Activated CD4-positive, CD25-positive, alpha-beta regulatory T cell (primary cell): ENCODE results near the gene DDHD1.
"Not testable (repeated sequence)": the region's sequence is repeated elsewhere in the genome, so short reads cannot be mapped to it uniquely, and the experiment has no call there.

Experiments
- DNase-seq, 4 experiments: peaks; one replicate each; lab custom pipeline; 2025; lab: John Stamatoyannopoulos, UW

Gene DDHD1

DNA sequence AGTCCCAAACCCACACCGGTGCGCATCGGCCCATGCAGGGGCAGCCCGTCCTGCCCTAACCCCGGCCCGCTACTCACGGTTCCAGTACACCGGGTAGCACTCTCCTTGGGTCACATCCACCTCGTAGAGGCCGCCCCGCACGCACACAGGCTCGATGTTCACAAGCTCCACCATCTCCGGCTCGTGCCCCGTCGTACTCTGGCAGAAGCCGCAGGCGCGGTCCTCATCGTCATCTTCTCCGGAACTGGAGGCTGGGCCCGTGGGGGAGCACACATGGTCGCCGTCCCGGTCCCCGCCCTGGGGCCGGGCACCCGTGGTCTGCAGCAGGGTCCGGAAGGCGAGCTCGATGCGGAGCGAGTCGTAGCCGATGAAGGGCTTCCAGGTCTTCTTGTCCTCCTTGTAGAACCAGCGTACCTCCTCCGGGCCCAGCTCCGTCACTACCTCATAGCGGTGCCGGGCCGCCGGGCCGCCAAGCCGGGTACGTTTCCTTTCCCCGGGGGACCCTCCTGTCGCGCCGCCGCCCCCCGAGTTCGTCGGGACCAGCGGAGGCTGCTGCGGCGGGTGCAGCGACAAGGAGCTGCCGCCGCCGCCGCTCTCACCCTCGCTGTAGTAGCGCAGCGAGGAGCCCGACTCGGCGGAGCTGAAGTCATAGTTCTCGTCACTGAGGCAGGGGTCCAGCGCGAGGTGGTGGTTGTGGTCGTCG is 788 bp downstream of the DDHD1 start:
- DNase-seq: peak; percentile 31 to 57 (median 45)

DNA sequence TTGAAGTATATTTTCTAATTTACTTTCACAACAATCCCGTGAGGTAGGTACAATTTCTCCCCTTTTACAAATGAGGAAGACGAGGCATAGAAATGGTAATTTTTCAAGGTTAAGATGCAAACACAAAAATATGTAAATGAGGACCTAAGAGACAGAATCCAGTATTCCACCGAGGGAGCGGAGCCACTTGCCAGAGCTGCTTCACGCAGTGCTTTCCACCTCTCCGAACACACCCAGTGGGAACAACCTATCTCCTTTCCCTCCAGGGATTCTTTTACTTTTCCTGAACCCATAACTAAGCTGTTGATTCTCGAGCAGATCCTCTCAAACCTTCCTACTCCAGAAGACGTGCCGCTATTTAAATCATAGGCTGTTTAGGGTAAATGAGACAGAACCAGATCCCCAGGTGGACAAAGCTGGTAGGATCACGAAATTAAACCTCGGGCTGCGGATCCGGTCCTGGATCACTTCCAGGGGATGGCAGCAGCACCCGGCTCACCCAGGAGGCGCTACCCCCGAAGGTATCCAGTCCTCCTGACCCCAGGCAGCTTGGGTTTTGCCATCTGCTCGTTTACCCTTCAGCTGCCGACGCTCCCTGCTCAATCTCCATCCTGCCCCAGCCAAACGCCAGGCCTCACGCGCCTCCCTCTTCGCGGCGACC is 1.5 kb downstream of the DDHD1 start:
- DNase-seq: peak in 2 of 4 experiments; percentile 6 to 16

DNA sequence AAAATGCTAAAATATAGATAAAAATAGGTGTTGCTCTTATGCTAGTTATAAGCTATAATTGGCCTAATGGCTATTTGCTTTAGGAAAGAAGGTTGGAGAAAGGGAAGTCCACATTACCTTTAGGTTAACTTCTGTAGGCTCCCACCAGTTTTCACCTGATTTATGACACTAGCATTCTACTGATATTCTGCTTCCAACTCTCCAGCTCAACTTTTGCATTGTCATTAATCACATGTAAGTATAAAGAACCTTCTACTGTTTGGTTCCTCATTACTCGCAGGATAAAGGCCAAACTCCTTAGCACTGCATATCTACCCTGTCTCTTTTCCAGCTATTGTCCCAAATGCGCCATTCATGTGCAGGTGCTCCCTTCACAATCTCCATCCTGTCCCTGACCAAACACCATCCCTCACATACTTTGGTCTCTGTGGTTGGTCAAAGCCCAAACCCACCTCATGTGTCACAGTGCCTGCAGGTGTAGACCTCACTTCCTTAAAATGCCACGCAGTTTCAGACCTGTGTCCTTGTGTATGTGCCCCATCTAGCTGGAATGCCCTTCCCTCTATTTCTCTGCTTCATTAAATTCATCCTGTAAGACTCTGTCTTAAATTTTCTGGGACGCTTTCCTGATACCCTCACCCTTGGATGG is 3.3 kb downstream of the DDHD1 start:
- DNase-seq: no peak

DNA sequence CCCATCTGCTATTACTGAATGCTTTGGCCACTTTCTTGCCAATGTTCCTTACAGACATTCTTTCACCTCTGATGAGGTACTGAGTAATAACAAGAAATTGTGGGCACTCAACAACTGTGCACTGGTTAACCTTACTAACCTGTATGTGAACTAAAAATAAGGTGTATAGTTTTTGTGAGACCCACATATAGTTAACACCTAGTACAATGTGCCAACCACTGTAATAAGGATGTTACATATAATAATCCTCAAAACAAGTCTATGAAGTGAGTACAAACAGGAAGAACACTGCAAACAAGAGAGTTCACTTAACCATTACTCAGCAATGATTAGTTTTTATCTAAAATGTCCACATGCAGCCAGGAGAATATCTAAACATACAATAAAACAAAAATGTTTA is 4.5 kb downstream of the DDHD1 start:
- no peak for DNase-seq

DNA sequence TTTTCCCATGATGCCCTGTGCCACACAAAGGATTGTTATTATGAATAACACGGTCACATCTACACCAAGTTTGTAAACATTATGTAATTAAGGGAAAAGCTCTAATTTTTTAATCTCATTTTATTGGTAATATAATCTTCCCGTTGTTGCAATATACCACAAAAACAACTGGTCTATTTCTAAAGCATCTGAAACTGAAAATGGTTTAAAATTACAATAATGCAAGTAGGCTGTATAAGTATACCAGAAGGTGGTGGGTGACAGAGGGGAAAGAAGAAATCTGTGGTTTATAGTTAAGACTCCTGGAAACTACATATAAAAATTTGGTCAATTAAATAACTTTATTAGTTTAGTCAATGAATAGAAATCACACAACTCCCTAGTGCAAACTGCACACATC is 5.2 kb downstream of the DDHD1 start:
- DNase-seq: no peak

DNA sequence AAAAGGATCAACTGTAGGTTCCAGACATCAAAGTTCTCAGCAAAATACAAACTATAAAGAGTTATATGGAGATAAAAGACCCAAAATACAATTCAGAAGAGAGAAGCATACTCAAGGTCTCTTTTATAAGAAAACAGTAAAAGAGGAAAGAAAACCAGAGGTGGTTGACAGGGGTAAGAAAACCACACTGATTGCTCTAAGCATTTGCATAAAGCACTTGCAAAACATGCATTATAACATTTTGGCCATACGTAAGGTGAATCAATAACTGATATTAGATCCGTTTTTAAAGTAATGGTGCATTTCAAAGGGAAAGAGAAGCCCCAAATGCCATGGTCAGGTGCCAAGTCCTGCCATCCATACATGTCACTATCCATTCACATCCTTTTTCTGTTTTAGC is 5.9 kb downstream of the DDHD1 start:
- DNase-seq: no peak

DNA sequence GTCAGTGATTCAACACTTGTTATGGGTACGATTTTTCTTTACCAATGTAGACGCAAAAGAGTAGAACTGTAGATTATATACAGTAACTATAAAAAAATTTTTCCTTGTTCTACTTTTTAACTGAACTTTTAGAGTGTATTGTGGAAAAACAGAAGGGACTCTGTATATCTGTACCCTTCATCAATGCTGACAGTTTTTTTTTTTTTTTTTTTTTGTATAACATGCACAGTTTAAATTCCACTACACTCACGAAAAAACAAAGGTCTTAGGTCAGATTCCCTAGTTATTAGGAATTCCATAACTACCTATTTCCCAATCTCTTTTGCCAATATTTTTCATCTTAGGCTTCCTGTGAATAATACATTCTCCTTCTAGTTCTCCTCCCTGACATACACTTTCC is 6.4 kb downstream of the DDHD1 start:
- DNase-seq: no peak

DNA sequence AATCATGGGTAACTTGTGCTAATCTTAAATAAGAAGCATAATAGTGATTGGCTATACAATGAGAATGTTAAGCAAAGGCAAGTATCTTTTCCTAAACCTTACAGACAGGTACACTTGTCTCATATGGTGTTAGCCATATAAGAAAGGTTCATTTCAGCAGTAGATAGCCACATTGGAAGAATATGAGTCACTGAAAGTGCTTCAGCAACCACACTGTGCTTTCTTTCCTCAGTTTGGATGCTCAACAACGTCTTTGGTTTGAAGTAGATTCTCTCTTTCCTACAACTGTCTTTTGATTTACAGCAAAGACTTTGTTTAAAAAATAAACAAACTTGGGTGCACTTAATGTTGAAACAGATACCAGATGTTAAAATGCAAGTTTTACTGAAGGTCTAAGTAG is 8.9 kb downstream of the DDHD1 start:
- no peak for DNase-seq

DNA sequence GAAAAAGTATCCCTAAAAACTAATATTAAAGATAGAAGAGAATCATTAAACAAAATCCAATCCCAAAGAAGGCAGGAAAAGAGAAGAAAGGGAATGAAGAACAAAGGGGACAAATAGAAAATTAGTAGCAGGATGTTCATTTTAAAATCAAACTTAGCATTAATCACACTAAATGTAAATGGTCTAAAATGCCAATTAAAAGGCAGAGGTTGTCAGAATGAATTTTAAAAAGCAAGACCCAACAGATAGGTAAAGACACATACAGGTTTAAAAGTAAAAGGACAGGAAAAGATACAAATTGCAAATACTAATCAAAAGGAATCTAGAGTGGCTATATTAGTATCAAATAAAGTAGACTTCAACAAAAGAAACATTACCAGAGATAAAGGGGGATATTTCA is 12.5 kb downstream of the DDHD1 start:
- DNase-seq: no peak

DNA sequence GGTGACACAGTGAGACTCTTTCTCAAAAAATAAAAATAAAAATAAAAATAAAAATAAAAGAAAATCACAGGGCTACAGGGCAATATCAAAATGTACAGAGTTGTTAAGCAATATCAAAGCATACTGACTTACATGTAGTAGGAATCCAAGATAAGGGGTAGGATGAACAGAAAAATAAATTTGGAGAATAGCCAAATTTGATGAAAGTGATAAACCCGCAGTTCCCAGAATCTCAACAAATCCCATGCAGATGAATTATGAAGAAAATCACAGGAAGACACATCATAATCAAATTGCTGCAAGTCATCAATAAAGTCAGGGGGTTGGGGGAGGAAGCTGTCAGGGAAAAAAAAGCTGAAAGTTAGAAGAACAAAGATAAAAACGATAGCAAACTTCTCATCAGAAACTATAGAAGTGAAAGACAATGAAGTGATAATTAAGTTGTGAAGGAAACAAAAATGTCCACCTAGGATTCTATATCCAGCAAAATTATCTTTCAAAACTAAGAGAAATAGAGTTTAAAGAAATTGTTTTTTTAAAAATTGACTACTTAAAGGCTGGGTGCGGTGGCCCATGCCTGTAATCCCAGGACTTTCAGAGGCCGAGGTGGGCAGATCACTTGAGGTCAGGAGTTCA is 15.4 kb downstream of the DDHD1 start:
- no peak for DNase-seq

DNA sequence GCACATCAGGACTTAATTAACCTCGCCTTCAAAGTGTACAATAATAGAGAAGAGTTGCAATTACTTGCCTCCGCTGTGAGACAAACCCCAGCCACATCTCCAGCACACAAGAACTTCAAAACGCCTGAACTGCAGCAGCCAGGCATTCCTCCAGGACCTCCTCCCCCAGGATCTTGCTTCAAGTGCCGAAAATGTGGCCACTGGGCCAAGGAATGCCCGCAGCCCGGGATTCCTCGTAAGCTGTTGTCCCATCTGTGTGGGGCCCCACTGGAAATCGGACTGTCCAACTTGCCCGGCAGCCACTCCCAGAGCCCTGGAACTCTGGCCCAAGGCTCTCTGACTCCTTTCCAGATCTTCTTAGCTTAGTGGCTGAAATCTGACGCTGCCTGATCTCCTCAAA is 22.6 kb downstream of the DDHD1 start:
- not testable (repeated sequence) for DNase-seq

DNA sequence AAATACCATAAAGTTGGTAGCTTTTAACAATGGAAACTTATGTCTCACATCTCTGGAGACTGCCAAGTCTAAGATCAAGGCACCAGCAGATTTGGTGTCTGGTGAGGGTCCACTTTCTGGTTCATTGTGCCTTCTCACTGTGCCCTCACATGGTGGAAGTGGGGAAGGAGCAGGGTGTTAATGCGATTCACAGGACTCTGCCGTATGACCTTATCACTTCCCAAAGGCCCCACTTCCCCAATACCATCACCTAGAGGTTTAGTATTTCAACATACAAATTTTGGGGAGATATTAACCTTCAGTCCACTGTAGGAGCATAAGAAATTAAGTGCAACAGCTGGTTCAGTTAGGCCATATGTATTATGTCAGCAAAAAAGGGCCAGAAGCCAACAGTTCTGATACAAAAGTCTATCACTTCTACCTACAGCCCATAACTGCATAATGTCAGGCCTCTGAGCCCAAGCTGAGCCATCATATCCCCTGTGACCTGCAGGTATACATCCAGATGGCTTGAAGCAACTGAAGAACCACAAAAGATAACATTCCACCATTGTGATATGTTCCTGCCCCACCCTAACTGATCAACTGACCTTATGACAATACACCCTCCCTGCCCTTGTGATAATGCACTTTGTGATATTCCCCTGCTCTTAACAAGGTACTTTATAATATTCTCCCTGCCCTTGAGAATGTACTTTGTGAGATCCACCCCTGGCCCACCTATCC is 24.7 kb downstream of the DDHD1 start:
- no peak for DNase-seq

DNA sequence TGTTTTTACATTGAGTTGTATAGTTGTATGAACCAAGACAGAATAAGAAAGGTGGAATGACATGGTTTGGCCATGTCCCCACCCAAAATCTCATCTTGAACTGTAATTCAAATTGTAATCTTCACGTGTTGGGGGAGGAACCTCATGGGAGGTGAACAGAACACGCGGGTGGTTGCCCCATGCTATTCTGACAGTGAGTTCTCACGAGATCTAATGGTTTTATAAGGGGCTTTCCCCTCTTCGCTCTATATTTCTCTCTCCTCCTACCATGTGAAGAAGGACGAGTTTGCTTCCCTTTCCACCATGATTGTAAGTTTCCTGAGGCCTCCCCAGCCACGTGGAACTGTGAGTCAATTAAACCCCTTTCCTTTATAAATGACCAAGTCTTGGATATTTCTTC is 25.3 kb downstream of the DDHD1 start:
- no peak for DNase-seq

DNA sequence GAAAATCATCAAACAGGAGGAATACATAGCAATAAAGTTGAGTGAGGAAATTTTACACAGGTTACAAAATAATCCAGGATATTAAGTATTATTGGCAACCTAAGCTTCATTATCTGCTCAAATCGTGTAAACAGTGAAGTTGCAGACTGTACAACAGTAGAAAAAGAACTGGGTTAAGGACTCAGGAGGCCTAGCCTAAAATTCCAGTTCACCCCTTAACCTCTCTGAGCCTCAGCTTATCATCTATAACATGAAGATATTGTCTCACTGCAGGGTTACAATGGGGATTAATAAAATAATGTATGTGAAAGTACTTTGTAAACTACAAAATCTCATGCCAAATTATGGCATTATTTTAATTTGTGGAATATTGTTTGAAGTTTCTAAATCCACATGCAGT is 26.0 kb downstream of the DDHD1 start:
- DNase-seq: no peak

DNA sequence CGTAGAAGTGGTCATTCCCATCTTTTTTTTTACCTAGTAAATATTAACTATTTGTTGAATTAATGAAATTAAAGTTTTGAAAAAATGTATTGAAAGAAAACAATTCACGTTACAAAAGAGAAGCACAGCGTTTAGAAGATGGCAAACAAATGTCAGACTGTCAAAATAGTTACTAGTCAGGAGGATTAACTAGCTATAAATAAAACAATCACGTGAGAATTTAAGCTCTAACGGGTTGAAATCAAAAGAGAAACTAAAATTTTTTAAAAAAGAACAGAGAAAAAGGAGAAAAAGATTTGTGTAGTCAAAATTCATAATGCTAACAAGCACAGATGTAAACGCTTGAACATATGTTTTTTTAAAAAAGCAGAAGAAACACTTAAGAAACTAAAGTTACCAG is 26.4 kb downstream of the DDHD1 start:
- no peak for DNase-seq

DNA sequence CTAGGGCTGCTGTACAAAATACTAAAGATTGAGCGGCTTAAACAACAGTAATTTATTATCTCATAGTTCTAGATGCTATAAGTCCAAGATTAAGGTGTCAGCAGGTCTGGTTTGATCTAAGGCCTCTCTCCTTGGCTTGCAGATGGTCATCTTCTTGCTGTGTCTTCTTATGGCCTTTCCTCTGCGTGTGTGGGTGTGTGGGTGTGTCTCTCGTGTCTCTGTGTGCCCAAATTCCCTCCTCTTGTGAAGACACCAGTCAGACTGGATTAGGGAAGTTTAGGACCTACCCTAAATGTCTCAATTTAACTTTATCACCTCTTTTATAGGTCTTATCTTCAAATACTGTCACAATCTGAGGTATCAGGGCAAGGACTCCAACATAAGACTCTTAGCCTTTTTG is 28.3 kb downstream of the DDHD1 start:
- no peak for DNase-seq

DNA sequence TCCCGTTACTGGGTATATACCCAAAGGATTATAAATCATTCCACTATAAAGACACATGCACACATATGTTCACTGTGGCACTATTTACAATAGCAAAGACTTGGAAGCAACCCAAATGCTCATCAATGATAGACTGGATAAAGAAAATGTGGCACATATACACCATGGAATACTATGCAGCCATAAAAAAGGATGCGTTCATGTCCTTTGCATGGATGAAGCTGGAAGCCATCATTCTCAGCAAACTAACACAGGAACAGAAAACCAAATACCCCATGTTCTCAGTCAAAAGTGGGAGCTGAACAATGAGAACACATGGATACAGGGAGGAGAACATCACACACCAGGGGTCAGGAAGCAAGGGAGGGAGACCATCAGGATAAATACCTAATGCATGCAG is 31.7 kb downstream of the DDHD1 start:
- not testable (repeated sequence) for DNase-seq

DNA sequence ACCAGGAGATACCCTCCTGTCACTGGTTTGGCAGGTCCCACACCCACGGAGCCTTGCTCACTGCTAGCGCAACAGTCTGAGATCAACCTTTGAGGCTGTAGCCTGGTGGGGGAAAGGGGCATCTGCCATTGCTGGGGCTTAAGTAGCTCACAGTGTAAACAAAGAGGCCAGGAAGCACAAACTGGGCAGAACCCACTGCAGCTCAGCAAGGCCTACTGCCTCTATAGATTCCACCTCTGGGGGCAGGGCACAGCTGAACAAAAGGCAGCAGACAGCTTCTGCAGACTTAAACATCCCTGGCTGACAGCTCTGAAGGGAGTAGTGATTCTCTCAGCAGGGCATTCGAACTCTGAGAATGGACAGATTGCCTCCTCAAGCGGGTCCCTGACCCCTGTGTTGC is 35.6 kb downstream of the DDHD1 start:
- not testable (repeated sequence) for DNase-seq

DNA sequence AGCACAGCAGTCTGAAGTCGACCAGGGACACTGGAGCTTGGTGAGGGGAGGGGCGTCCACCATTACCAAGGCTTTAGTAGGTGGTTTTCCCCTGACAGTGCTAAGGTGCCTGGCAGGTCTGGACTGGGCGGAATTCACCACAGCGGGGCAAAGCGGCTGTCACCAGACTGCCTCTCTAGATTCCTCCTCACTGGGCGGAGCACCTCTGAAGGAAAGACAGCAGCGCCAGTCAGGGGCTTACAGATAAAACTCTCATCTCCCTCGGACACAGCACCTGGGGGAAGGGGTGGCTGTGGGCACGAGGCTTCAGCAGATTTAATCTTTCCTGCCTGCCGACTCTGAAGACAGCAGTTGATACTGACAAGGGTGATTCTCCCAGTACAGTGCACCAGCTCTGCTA is 39.1 kb downstream of the DDHD1 start:
- DNase-seq: no peak

DNA sequence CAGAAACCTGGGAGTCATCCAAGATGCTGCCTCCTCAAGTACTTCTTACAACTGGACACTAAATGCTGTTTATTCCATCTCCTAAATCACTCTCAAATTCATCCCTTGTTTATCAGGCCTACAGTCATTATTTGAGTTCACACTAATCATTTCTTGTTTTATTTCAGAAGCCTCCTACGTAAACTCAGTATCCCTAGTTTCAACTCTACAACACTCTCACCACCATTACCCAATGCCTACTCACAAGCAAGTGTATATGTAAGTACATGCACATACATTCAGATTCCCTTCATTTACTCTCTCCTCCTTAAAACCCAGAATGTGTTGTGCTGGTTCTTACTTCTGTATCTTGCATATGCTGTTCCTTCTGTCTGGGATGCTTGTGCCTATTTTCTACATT is 43.0 kb downstream of the DDHD1 start:
- DNase-seq: no peak

DNA sequence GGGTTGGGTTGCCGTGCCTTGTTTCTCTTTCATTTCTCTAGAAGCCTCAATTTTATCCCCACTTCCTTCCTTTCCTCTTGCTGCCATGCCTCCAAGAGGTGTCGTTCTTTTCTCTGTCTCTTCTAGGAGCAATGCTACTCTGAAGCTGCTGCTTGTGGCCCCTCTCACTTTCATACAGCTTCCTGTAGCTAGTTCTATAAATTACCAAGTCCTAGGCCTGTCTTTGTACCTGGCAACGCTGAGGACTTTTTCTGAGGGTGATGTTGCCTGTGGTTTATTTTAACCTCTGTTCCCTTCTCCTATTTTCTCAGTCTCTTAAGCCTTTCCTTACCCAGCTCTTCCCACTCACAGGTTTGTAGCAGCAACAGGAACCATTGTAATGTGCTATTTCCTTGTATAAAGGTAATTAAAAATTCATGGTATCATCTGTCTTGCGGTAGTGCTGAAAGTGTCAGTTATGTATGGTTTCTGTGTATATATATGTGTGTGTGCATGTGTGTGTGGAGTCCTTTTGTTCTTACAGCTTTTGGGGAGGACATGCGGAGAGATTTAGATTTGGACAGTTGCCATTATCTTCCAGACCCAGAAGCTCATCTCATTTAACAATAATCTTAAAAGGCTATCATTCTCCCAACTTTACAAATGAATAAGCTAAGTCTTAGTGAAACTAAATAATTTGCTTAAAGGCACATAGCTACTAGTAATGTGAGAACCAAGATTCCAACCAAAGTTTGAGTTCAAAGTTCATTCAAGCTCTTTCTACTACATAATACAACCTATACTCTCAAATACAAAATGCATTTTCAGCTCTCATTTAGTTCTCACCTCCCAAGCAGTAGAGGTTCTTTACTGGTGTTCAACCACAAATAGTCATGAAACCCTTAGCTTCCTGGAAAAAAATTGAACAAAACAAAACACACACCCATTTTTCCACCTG is 43.8 kb downstream of the DDHD1 start:
- peak; percentile 5 to 16 (median 7) for DNase-seq
